GM18502 (cell line): Measurements from ENCODE around the gene TTLL9.
"Not testable (repeated sequence)": the region's sequence is repeated elsewhere in the genome, so short reads cannot be mapped to it uniquely, and the experiment has no call there.

ENCODE experiments used
- ATAC-seq: cut with Tn5 transposase; IDR thresholded peaks from one replicate; pipeline ENCODE4 v1.9.1; 2021; ENCODE audit warnings: mild to moderate bottlenecking; ENCODE audit not compliant: unreplicated experiment, poor library complexity

TTLL9 gene

GRCh38 chr20:31915491-31916280, 45.3 kb downstream of the TTLL9 start:
- ATAC-seq = no peak

GRCh38 chr20:31916708-31917107, 46.3 kb downstream of the TTLL9 start:
- no peak for ATAC-seq

GRCh38 chr20:31917962-31918412, 47.6 kb downstream of the TTLL9 start:
- ATAC-seq = not testable (repeated sequence)

- ATAC-seq = no peak
Observed at GRCh38 chr20:31918466-31919105, 48.2 kb downstream of the TTLL9 start.

GRCh38 chr20:31919410-31920155, 49.1 kb downstream of the TTLL9 start:
- ATAC-seq = no peak

- ATAC-seq = no peak
Observed at GRCh38 chr20:31920275-31920855, 49.9 kb downstream of the TTLL9 start.

- not testable (repeated sequence) for ATAC-seq
Observed at GRCh38 chr20:31921480-31921879, 51.0 kb downstream of the TTLL9 start.

- no peak for ATAC-seq
Observed at GRCh38 chr20:31922181-31922580, 51.7 kb downstream of the TTLL9 start.

- ATAC-seq = no peak
Observed at GRCh38 chr20:31922588-31922987, 52.2 kb downstream of the TTLL9 start.

GRCh38 chr20:31923388-31924331, 53.2 kb downstream of the TTLL9 start:
- ATAC-seq = no peak

- ATAC-seq = no peak
Observed at GRCh38 chr20:31924561-31924960, 54.1 kb downstream of the TTLL9 start.

GRCh38 chr20:31925631-31926030, 55.2 kb downstream of the TTLL9 start:
- no peak for ATAC-seq

- ATAC-seq = no peak
Observed at GRCh38 chr20:31926493-31926892, 56.1 kb downstream of the TTLL9 start.

- no peak for ATAC-seq
Observed at GRCh38 chr20:31927627-31928159, 57.3 kb downstream of the TTLL9 start.

GRCh38 chr20:31929631-31930030, 59.2 kb downstream of the TTLL9 start:
- not testable (repeated sequence) for ATAC-seq

GRCh38 chr20:31930779-31931178, 60.3 kb downstream of the TTLL9 start:
- ATAC-seq = no peak

GRCh38 chr20:31933698-31934097, 63.3 kb downstream of the TTLL9 start:
- ATAC-seq = no peak

GRCh38 chr20:31934491-31934890, 64.1 kb downstream of the TTLL9 start:
- no peak for ATAC-seq
